H1 (cell line): Measurements from ENCODE around the gene MACROD2. TPM values are rescaled to one million over a fixed set of nuclear protein-coding genes. Genes with fewer than 3 reads are reported as not detected.

Experiments used
- CTCF ChIA-PET: fragments of 300-600 bp; sonication (Branson Sonifier 250); formaldehyde crosslinking; loops from one replicate; lab custom pipeline; 2021; ENCODE audit not compliant: partially characterized antibody; lab: Charles Lee
- POLR2A ChIA-PET: fragments of 300-600 bp; sonication (Branson Sonifier 250); formaldehyde crosslinking; loops from one replicate; lab custom pipeline; 2021; ENCODE audit warnings: inconsistent platforms; ENCODE audit not compliant: partially characterized antibody; lab: Charles Lee
- DNase-seq, 2 experiments: peaks; one replicate each; pipeline versions ENCODE4 v3.0.0 to v3.0.0-alpha.2; 2010 to 2022; ENCODE audit warnings: low spot score in 2 of 2, low read depth in 1 of 2, mixed read lengths in 1 of 2
- FAIRE-seq: peaks from 2 replicates; lab custom pipeline; 2011; peaks lifted over from hg19 to GRCh38; lab: Jason Lieb, UNC
- H2AFZ ChIP-seq: 2 replicates; pipeline ENCODE4 v1.8.1; 2012; ENCODE audit warnings: low read length, inconsistent platforms
- H2AK5ac ChIP-seq: 2 replicates; pipeline ENCODE4 v1.6.1; 2013; ENCODE audit warnings: low read depth, low read length
- H2BK120ac ChIP-seq: replicated peaks from 2 replicates; pipeline ENCODE3; 2013; ENCODE audit warnings: low read depth, low read length, inconsistent platforms
- H2BK12ac ChIP-seq: 2 replicates; pipeline ENCODE4 v1.6.1; 2013; ENCODE audit warnings: low read depth, low read length
- H2BK15ac ChIP-seq: 2 replicates; pipeline ENCODE4 v1.6.1; 2013; ENCODE audit warnings: low read length
- H2BK20ac ChIP-seq: 2 replicates; pipeline ENCODE4 v1.6.1; 2013; ENCODE audit warnings: low read length
- H2BK5ac ChIP-seq: 2 replicates; pipeline ENCODE4 v1.6.1; 2013; ENCODE audit warnings: low read depth, low read length
- H3K14ac ChIP-seq: 2 replicates; pipeline ENCODE4 v1.6.1; 2013; ENCODE audit warnings: inconsistent platforms; ENCODE audit not compliant: insufficient read length
- H3K18ac ChIP-seq: 2 replicates; pipeline ENCODE4 v1.6.1; 2013; ENCODE audit warnings: low read length; ENCODE audit errors: extremely low read depth
- H3K23ac ChIP-seq: 2 replicates; pipeline ENCODE4 v1.6.1; 2013; ENCODE audit warnings: inconsistent platforms; ENCODE audit not compliant: insufficient read length
- H3K23me2 ChIP-seq: 2 replicates; pipeline ENCODE4 v1.6.1; 2013; ENCODE audit warnings: low read depth, low read length
- H3K27ac ChIP-seq: 2 replicates; pipeline ENCODE4 v1.6.1; 2011; ENCODE audit warnings: low read depth, low read length, inconsistent platforms
- H3K27me3 ChIP-seq, 4 experiments: replicated peaks in 1 of 4; 1 replicate in 1 of 4; 2 replicates in 3 of 4; pipeline versions ENCODE4 v1.6.1 to v1.8.1; 2011 to 2013; ENCODE audit warnings: low read length in 3 of 4, mild to moderate bottlenecking in 3 of 4, inconsistent platforms in 2 of 4, mixed read lengths in 2 of 4, moderate library complexity in 1 of 4; ENCODE audit not compliant: control insufficient read depth in 3 of 4, insufficient read depth in 3 of 4; ENCODE audit errors: extremely low read depth in 1 of 4
- H3K36me3 ChIP-seq, 4 experiments: 2 replicates each; pipeline versions ENCODE4 v1.6.1 to v1.8.1; 2011 to 2013; ENCODE audit warnings: mild to moderate bottlenecking in 4 of 4, low read length in 3 of 4, moderate library complexity in 2 of 4, control low read depth in 1 of 4, inconsistent platforms in 1 of 4; ENCODE audit not compliant: insufficient read depth in 4 of 4, control insufficient read depth in 2 of 4
- H3K4ac ChIP-seq: replicated peaks from 2 replicates; pipeline ENCODE3; 2013; ENCODE audit warnings: low read length, low read depth, mixed read lengths, inconsistent platforms; ENCODE audit not compliant: insufficient read length
- H3K4me1 ChIP-seq, 4 experiments: replicated peaks in 1 of 4; 1 replicate in 1 of 4; 2 replicates in 3 of 4; pipeline versions ENCODE4 v1.6.1 to v1.8.1; 2011 to 2013; ENCODE audit warnings: low read length in 3 of 4, inconsistent platforms in 2 of 4, mixed read lengths in 1 of 4; ENCODE audit not compliant: insufficient read depth in 4 of 4, control insufficient read depth in 3 of 4
- H3K4me2 ChIP-seq, 2 experiments: 2 replicates each; pipeline versions ENCODE4 v1.6.1 to v1.8.1; 2011 to 2013; ENCODE audit warnings: low read depth in 2 of 2, low read length in 2 of 2, control low read depth in 1 of 2, inconsistent platforms in 1 of 2, mild to moderate bottlenecking in 1 of 2; ENCODE audit not compliant: insufficient read depth in 1 of 2
- H3K4me3 ChIP-seq, 4 experiments: fragments of 200-600, 300-600 bp in 1 of 4; sonication (generic), shearing (Covaris generic), sonication (Bioruptor Twin) in 1 of 4; 2 replicates each; pipeline versions ENCODE4 v1.5.1 to v1.8.1; 2011 to 2016; ENCODE audit warnings: low read length in 4 of 4, low read depth in 3 of 4, control low read depth in 2 of 4, inconsistent platforms in 2 of 4, mild to moderate bottlenecking in 2 of 4, mixed read lengths in 1 of 4, moderate library complexity in 1 of 4; ENCODE audit not compliant: insufficient read depth in 2 of 4; ENCODE audit errors: extremely low read depth in 1 of 4
- H3K56ac ChIP-seq: replicated peaks from 2 replicates; pipeline ENCODE3; 2013; ENCODE audit warnings: low read depth, mild to moderate bottlenecking, mixed read lengths, low read length, inconsistent platforms; ENCODE audit not compliant: insufficient read length
- H3K79me1 ChIP-seq: 2 replicates; pipeline ENCODE4 v1.6.1; 2013; ENCODE audit warnings: low read depth, low read length, control low read depth
- H3K79me2 ChIP-seq, 2 experiments: 2 replicates each; pipeline versions ENCODE4 v1.6.1 to v1.8.1; 2012 to 2013; ENCODE audit warnings: low read length in 2 of 2, mild to moderate bottlenecking in 2 of 2, inconsistent platforms in 1 of 2; ENCODE audit not compliant: insufficient read depth in 2 of 2, control insufficient read depth in 1 of 2
- H3K9ac ChIP-seq, 4 experiments: replicated peaks in 1 of 4; 1 replicate in 1 of 4; 2 replicates in 3 of 4; pipeline versions ENCODE4 v1.6.1 to v1.8.1; 2011 to 2013; ENCODE audit warnings: low read depth in 3 of 4, low read length in 3 of 4, control low read depth in 2 of 4, mild to moderate bottlenecking in 2 of 4, moderate library complexity in 2 of 4, inconsistent platforms in 1 of 4; ENCODE audit errors: extremely low read depth in 1 of 4
- H3K9me3 ChIP-seq, 2 experiments: 2 replicates each; pipeline versions ENCODE4 v1.6.1 to v1.8.1; 2012 to 2013; ENCODE audit warnings: mild to moderate bottlenecking in 2 of 2, moderate library complexity in 2 of 2, control low read depth in 1 of 2, inconsistent platforms in 1 of 2, low read depth in 1 of 2, low read length in 1 of 2, mixed read lengths in 1 of 2; ENCODE audit not compliant: insufficient read depth in 2 of 2
- H4K20me1 ChIP-seq, 2 experiments: replicated peaks in 1 of 2; 2 replicates each; pipeline versions ENCODE3 to v1.8.1; 2011 to 2013; ENCODE audit warnings: inconsistent platforms in 2 of 2, low read length in 2 of 2, mild to moderate bottlenecking in 1 of 2; ENCODE audit not compliant: insufficient read depth in 2 of 2, control insufficient read depth in 1 of 2
- H4K5ac ChIP-seq: 2 replicates; pipeline ENCODE4 v1.6.1; 2013; ENCODE audit warnings: low read length, low read depth, mixed read lengths, inconsistent platforms; ENCODE audit not compliant: insufficient read length
- H4K8ac ChIP-seq: 2 replicates; pipeline ENCODE4 v1.8.0; 2013; ENCODE audit warnings: mild to moderate bottlenecking, moderate library complexity, low read length, inconsistent platforms; ENCODE audit not compliant: insufficient read depth; ENCODE audit errors: extremely low read depth
- H4K91ac ChIP-seq: replicated peaks from 2 replicates; pipeline ENCODE3; 2013; ENCODE audit warnings: low read length, mixed read lengths, inconsistent platforms; ENCODE audit not compliant: insufficient read length
- CBX8 ChIP-seq: fragments of 300-800, 300-1000 bp; sonication (generic); IDR thresholded peaks from 2 replicates; pipeline ENCODE4 v1.7.1; 2016; ENCODE audit warnings: low read depth, low read length, borderline replicate concordance
- CHD2 ChIP-seq: IDR thresholded peaks from 2 replicates; pipeline ENCODE4 v1.6.1; 2012; ENCODE audit warnings: low read length, improper control_type of control experiment
- EZH2 ChIP-seq: fragments of 200-600 bp; sonication (generic); IDR thresholded peaks from 2 replicates; pipeline ENCODE4 v1.7.1; 2012; ENCODE audit warnings: low read depth, mild to moderate bottlenecking, moderate library complexity, low read length, inconsistent platforms; ENCODE audit not compliant: severe bottlenecking
- FOSL1 ChIP-seq: IDR thresholded peaks from 2 replicates; pipeline ENCODE4 v1.6.1; 2011; ENCODE audit warnings: mild to moderate bottlenecking, low read depth, low read length, moderate library complexity; ENCODE audit not compliant: insufficient read depth
- HDAC2 ChIP-seq, 2 experiments: fragments of 300-600 bp in 1 of 2; sonication (generic) in 1 of 2; IDR thresholded peaks; 2 replicates each; pipeline ENCODE4 v1.6.1; 2011 to 2012; ENCODE audit warnings: low read depth in 2 of 2, low read length in 2 of 2, mild to moderate bottlenecking in 2 of 2, moderate library complexity in 2 of 2, borderline replicate concordance in 1 of 2, inconsistent platforms in 1 of 2
- KDM1A ChIP-seq: fragments of 200-600, 300-600 bp; sonication (generic); IDR thresholded peaks from 2 replicates; pipeline ENCODE4 v1.7.1; 2016; ENCODE audit warnings: mild to moderate bottlenecking, low read length, borderline replicate concordance
- KDM4A ChIP-seq: IDR thresholded peaks from one replicate; pipeline ENCODE4 v1.7.1; 2012; ENCODE audit warnings: low read depth, mild to moderate bottlenecking, moderate library complexity, low read length, inconsistent platforms; ENCODE audit not compliant: severe bottlenecking
- POU5F1 ChIP-seq: IDR thresholded peaks from 2 replicates; pipeline ENCODE4 v1.6.1; 2011; ENCODE audit warnings: low read depth, mild to moderate bottlenecking, low read length, moderate library complexity
- SAP30 ChIP-seq: fragments of 300-600 bp; sonication (generic); IDR thresholded peaks from 2 replicates; pipeline ENCODE4 v1.7.1; 2012; ENCODE audit warnings: low read length, moderate library complexity, mild to moderate bottlenecking, inconsistent platforms; ENCODE audit not compliant: insufficient read depth, insufficient replicate concordance
- SIRT6 ChIP-seq: IDR thresholded peaks from one replicate; pipeline ENCODE4 v1.7.1; 2012; ENCODE audit warnings: low read length, inconsistent platforms
- SIX5 ChIP-seq: IDR thresholded peaks from 2 replicates; pipeline ENCODE4 v1.6.1; 2011; ENCODE audit warnings: mild to moderate bottlenecking, low read depth, low read length
- SP2 ChIP-seq: IDR thresholded peaks from 2 replicates; pipeline ENCODE4 v1.6.1; 2012; ENCODE audit warnings: mild to moderate bottlenecking, low read length, inconsistent platforms
- TAF1 ChIP-seq: IDR thresholded peaks from 2 replicates; pipeline ENCODE4 v1.6.1; 2011; ENCODE audit warnings: mild to moderate bottlenecking, low read depth, low read length
- TAF7 ChIP-seq: optimal IDR thresholded peaks from 2 replicates; pipeline ENCODE3; 2011; ENCODE audit warnings: low read depth, mild to moderate bottlenecking, inconsistent platforms, low read length, moderate library complexity, borderline replicate concordance
- WGBS, 2 experiments: shearing (Covaris generic) in 1 of 2; methylation state at CpG; one replicate each; pipeline versions ENCODE4 v1.1.6 to v1.1.7; 2013 to 2015; ENCODE audit warnings: low lambda C conversion rate in 2 of 2, mixed read lengths in 2 of 2, inconsistent platforms in 1 of 2, low coverage in 1 of 2, missing lambda C conversion rate in 1 of 2; ENCODE audit not compliant: insufficient replicate concordance in 2 of 2, insufficient coverage in 1 of 2, insufficient read length in 1 of 2; ENCODE audit errors: extremely low coverage in 1 of 2, missing lambda C conversion rate in 1 of 2; 5-methylcytosine and 5-hydroxymethylcytosine counted together
- polyA plus RNA-seq, 7 experiments: library from polyadenylated mRNA; depleted of rRNA in 3 of 7; stranded (reverse) in 5 of 7; unstranded in 2 of 7; fragments of >200 nt in 5 of 7; fragments of 200-250 nt in 2 of 7; gene quantifications; 1 replicate in 5 of 7; 2 replicates in 1 of 7; 4 replicates in 1 of 7; pipeline versions ENCODE4 v1.2.1 to v1.2.3, GENCODE V29; 2011 to 2013; ENCODE audit warnings: missing spikeins in 2 of 7, mixed read lengths in 2 of 7
- total RNA-seq: library from RNA; stranded (reverse); fragmentation: NEBNext Ultra II Directional; extraction: Animal tissue kit (Norgen Biotek cat#: 25700); gene quantifications from 2 replicates; pipeline ENCODE4 v1.2.1, GENCODE V29; 2021

MACROD2 gene
- total and polyA plus RNA-seq, 2 of the 8 experiments (the other 6 are each of a cell fraction or from before 2014, with no cell fraction given), result 0.70 to 3.9 TPM

DNA sequence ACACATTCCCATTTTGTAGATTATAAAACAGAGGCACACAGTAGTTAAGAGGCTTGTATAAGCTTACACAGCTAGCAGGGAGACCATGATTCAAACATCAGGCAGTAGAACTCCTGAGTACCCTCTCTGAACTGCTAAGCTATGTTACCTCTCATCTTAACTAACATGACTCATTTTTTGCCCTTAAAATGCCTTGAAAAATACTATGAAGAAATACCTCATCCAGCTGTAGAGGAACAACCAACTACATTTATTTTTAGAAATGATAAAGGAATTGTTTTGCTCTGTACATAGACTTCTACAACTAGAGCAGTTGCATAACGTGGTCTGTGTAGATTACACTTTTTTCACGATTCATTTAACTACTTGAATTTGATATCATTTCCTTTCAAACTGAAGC, 240.0 kb downstream of the MACROD2 start:
- no peaks in the 10 kb centered on the region for H3K79me2 ChIP-seq
- H3K9me3 ChIP-seq, result no peaks in the 10 kb centered on the region
- H3K79me1 ChIP-seq, result no peaks in the 10 kb centered on the region
- H2BK15ac ChIP-seq, result no peak overlapping the region
- FAIRE-seq (no peak), DNase-seq (no peak)
- no peaks in the 10 kb centered on the region for H3K4me1 ChIP-seq
- no peaks in the 10 kb centered on the region for H3K27me3 ChIP-seq
- H3K14ac ChIP-seq, result no peak overlapping the region
- ChIA-PET CTCF (interaction anchor here (1.0 kb wide), 1 partner anchor 45 kb away, joined by 3 read pairs; no protein-coding TSS in a partner anchor), POLR2A (no interaction called here)
- H2BK20ac ChIP-seq, result no peak overlapping the region
- no peaks in the 10 kb centered on the region for H3K23me2 ChIP-seq
- no peak overlapping the region for H3K27ac ChIP-seq
- no peaks in the 10 kb centered on the region for H3K36me3 ChIP-seq
- WGBS, 2 experiments, result 88% methylated on average over 2 of the region's 2 CpGs; no CpG with 5 or more reads in 1 of the 2 experiments
- no peaks in the 10 kb centered on the region for H4K20me1 ChIP-seq
- H3K56ac ChIP-seq, result no peak overlapping the region
- no peak overlapping the region for H3K18ac ChIP-seq
- H2BK5ac ChIP-seq, result no peak overlapping the region
- H2BK120ac ChIP-seq, result no peak overlapping the region
- no peak overlapping the region for H4K5ac ChIP-seq
- no peak overlapping the region for H2BK12ac ChIP-seq
- H2AFZ ChIP-seq, result no peak overlapping the region
- H3K4ac ChIP-seq, result no peak overlapping the region
- no peak overlapping the region for H4K8ac ChIP-seq
- no peak overlapping the region for H3K4me3 ChIP-seq
- H3K9ac ChIP-seq, result no peak overlapping the region
- H2AK5ac ChIP-seq, result no peak overlapping the region
- no peak for TF ChIP-seq TAF1
- TF ChIP-seq KDM4A, result no peak
- TF ChIP-seq CHD2, result no peak
- no peak for TF ChIP-seq SIX5
- TF ChIP-seq POU5F1, result no peak
- no peak for TF ChIP-seq SAP30
- TF ChIP-seq CBX8, result no peak
- no peak for TF ChIP-seq SIRT6
- no peak for TF ChIP-seq HDAC2 (IDR thresholded peaks at IDR 0.05; ENCODE audit: borderline replicate concordance in 1 of 2, low read depth in 2 of 2, low read length in 2 of 2)
- TF ChIP-seq KDM1A, result no peak
- TF ChIP-seq TAF7, result no peak
- no peak for TF ChIP-seq EZH2
- no peak for TF ChIP-seq SP2
- no peak for TF ChIP-seq FOSL1
- H4K91ac ChIP-seq, result no peak overlapping the region
- no peak overlapping the region for H3K23ac ChIP-seq
- no peak overlapping the region for H3K4me2 ChIP-seq
